HG02610 (cell line): ENCODE results near the gene RBMS1.

Experiments
- ATAC-seq: cut with Tn5 transposase; IDR thresholded peaks from one replicate; pipeline ENCODE4 v1.9.1; 2021; ENCODE audit warnings: mild to moderate bottlenecking, moderate library complexity; ENCODE audit not compliant: unreplicated experiment

RBMS1 gene

GRCh38 chr2:160315337-160315736 lies 178.3 kb downstream of the RBMS1 start:
- no peak for ATAC-seq

DNA sequence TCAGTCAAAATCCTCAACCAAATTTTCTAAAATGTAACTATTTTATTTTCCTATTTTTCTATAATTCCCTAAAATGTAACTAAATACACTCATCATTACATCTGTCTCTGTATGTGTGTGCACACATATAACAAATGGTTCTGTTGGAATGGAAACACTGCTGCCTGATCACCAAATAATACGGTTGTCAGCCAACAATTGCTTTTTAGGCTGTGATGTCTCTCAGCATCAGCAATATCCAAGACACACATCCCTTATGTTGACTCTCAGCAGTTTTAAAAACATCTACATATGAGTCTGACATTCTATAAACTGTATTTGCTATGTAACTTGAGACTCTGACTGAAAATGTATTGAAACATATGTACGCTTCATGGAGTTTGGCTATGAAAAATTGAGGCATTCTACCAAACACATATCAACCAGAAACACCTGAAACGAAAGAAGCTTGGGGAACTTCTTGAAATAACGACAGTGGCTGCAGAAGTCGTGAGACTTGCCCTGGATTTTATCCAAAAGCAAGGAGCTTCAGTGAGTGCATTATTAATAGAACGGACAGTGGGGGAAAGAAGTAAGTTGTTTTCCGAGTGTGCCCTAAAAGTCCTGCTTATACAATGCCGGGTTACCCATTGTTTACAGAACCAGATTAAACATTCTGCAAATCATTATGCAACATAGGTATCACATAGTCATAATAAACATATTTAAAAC lies 183.3 kb downstream of the RBMS1 start:
- no peak for ATAC-seq

- no peak for ATAC-seq
Observed at GRCh38 chr2:160309585-160309984, 184.0 kb downstream of the RBMS1 start.

DNA sequence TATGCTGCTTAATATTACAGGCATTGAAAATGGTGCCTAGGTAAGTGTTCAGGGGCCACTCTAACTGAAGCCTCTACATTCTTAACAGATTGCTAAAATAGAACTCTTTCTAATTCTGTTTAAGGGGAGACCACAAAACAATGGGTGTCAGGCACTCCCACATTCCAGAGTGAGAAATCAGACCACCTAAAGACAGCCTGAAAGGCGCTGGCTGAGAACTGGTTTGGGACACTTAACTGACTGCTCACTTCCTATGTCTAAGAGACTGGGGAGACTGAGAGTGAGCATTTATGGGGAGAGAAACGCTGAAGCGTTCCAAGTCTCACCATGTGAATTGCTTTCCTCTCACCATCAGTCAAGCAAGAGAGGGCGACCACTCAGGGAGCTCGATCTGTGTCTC lies 184.7 kb downstream of the RBMS1 start:
- no peak for ATAC-seq

GRCh38 chr2:160308476-160308875 lies 185.1 kb downstream of the RBMS1 start:
- ATAC-seq, result no peak

DNA sequence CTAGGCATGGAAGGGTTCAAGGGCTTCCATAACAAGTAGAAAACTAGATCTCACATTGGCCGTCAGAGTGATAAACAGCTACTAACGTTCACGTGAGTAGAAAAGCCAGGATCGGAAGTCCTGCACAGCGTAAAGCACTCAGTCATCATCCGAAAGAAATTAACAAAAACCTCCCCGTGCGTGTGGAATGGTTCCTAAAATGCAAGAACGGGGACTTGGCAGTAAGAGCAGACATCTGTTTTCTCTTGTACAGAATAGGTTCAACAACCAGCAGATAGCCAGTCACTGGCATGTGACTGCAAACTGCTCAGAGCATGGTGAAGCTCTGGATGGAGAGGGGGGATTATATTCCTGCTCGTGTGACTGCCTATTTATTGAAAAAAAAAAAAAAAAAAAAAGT lies 186.6 kb downstream of the RBMS1 start:
- ATAC-seq, result no peak

DNA sequence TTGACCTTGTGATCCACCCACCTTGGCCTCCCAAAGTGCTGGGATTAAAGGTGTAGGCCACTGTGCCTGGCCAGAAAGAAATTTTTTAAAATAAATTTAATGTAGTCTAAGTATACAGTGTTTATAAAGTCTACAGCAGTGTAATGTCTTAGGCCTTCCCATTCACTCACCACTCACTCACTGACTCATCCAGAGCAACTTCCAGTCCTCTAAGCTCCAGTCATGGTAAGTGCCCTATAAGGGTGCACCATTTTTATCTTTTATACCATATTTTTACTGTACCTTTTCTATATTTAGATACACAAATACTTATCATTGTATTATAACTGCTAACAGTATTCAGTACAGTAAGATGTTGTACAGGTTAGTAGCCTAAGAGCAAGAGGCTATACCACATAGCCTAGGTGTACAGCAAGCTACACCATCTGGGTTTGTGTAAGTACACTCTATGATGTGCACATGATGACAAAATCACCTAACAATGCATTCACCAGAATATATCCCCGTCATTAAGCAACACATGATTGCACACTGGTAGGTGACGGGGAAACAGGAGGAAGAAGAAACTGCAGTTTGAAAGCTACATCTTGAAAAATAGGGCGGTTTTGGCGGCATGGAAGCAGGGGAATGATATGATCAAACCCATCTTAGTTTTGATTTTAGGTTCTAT lies 188.4 kb downstream of the RBMS1 start:
- ATAC-seq, result no peak

DNA sequence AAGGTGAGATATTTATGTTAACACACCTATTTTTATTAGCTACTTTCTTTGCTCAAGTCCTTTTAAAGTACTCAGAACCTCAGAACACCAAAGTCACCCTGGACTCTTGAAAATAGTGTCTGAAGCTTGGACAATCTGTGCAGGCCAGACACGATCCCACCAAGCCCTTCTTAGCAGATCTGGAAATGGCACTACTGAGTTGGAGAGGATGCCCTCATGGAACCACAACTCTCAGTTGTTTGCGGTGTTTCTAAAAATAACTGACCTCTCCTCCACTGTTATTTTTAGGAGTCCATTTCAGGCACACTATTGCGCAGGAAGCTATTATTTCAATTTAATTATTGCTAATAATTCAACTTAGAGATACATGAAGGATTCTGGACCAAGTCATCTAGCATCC lies 190.1 kb downstream of the RBMS1 start:
- no peak for ATAC-seq

DNA sequence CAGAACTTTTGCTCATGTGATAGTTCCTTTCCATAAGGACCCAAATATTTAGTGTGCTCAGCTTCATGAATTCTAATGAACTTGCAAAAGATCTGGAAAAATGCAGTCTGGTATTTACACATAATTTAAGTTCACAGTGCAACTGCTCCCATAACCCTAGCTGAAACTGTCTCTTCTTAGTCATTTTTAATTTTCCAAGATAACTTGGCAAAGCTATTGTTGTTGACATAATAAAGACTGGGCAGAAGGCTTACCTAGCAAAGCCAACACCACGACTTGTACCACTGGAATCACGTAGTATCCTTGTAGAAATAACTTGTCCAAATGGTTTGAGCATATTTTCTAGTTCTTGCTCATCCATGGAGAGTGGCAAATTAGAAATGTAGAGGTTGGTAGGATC lies 190.5 kb downstream of the RBMS1 start:
- ATAC-seq, result no peak

DNA sequence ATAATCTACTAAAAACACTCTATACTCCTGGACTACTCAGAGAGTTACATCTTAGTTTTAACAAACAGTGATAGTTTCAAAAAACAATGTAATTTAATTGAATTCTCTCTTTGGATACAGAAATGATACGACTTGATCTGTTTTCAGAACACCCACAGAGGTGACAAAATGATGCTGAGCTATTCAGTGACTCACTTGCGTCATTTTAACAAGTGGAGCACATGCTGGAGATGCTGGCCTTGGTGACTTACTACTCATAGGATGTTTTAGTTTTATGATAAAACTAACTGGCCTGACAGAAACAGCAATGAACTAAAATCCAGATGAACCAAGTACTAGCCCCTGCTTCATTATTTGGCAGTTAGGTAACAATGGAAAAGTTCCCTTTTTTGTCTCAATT lies 192.2 kb downstream of the RBMS1 start:
- ATAC-seq, result no peak

GRCh38 chr2:160300203-160300602 lies 193.4 kb downstream of the RBMS1 start:
- ATAC-seq, result no peak

DNA sequence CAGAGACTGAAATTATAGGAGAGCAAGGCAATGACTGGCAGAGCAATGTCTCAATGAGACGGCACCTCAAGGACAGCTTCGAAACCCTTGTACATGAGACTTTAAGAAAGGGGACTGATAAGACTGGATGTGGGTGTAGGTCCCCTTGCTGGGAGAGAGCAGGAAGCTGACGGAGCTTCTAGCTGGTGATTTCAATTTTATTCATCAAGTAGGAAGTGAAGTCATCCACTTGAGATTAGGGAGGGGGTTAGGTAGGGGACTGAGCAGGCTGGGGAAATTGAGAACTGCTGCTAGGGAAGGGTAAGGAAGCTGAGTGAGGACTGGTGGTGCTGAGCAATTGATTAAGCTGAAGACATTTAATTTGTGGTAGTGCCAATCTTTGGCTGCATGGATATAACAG lies 194.1 kb downstream of the RBMS1 start:
- no peak for ATAC-seq

DNA sequence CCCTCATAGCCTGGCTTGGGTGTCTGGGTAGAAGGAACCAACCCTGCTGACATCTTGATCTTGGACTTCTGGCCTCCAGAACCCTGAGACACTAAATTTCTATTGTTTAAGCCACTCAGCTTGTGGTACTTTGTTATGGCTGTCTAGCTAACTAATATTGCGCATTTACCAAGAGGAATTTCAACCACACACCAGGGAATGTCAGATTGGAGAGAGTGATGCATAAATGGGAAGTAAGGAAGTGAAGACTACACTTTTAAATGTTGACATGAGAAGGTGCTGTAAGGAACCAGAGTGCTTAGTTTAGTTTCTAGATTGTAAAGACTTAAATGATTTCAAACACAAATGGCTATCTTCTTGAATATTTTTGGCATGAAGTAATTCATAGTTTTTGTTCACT lies 194.6 kb downstream of the RBMS1 start:
- no peak for ATAC-seq

- no peak for ATAC-seq
Observed at GRCh38 chr2:160295519-160296207, 197.9 kb downstream of the RBMS1 start.

GRCh38 chr2:160294889-160295288 lies 198.7 kb downstream of the RBMS1 start:
- ATAC-seq, result no peak

- peak; percentile 85 for ATAC-seq
Observed at GRCh38 chr2:160294339-160294803, 199.2 kb downstream of the RBMS1 start.

DNA sequence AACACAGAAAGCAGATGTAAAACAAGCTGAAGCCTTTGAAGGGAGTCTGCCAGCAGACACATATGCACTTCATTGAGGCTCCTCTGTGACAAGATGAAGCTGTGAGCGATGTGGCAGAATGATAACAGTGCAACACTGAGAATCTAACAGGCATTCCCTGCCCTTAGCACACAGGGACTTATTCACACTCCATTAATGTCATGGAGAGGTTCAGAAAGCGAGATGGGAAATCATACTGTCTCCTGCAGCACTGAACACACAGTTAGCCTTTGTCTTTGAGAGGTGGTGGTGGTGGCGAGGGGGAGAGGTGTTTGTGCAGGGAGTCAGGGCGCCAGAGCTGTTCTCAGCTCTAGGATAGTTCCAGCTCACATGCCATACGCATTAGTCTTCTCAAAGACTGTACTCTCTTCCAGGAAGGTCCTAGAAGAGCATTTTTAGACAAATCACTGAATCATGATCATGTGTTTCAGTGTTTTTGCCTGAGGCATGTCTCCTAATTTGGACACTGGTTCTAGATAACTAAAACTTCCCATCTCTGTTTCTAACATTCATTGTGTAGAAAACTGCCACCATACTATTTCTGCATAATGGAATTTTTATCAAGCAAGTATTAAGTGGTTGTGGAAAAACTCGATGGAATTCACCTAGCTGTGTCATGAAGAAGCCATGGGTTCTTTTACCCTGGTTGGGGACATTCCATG lies 200.1 kb downstream of the RBMS1 start:
- no peak for ATAC-seq

DNA sequence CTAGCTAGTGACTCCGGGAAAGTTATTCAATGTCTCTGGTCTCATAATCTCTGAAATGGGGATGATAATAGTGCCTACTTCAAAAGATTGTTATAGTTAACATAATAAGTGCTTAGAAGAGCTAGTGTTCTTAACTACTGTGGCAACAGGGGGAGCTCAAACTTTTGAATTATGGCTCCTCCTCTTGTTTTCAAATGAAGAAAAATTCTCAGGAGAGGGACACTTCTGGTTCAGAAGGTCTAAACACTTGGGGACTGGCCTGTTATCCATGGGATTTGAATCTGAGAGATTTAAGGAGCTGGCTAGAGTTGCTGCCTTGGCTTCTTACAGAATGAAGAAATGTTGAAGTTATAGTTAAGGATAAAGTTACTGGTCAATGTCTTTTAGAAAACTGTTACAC lies 201.4 kb downstream of the RBMS1 start:
- no peak for ATAC-seq

DNA sequence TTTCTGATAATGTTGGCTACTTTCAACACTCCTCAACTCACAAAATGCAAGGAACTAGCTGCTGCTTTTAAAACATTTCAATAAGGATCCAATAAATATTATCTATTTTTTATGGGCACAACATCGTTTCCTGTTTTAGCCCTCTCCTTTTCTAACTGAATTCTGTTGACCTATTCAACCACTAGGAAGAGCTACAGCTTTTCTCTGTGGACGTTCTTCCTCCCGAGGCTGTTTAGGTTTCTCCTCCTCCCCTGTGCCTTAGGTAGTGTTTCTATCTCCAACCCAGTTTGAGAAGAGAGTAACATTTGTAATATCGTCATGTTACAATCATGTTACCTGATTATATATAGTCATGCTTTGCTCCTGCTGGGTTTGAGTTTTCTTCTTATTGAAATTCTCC lies 202.2 kb downstream of the RBMS1 start:
- no peak for ATAC-seq

DNA sequence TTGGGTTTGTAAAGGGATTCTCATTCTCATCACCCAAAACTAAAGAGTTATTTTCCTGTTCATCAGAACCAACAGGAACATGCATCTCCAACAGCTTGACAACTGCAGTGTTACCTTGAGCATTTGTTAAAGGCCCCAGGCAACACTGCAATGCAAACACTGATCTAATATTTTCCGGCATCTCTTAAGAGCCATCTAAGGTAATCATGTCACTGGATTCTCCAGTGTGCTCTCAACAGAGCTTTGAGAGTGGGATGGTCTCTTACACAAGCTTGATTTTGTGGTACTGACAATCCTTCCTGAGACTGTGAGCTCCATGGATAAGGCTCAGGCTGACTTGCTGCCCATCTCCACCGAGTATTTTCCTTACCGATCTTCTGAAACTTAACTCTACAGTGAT lies 203.0 kb downstream of the RBMS1 start:
- ATAC-seq, result no peak

DNA sequence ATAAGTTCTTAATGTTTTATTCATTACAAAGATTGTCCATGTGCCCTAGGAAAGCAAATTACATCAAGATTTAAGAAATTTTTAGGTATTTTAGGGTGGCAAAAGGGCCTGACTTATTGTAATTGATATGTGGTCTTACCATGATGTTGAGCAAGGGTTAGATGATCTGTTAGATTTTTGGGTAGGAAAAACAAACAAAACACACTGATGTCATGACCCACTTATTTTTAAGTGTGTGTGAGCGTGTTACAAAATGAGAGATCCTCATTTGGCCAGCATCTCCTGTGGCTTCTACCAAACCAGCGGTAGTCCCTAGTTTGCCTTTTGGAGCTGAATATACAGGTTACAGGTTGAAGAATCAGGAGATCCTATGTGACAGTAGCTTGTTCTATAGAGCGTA lies 203.8 kb downstream of the RBMS1 start:
- ATAC-seq, result no peak
